GM19468 (cell line): ENCODE results near the gene ERG.

Source experiments
- ATAC-seq: cut with Tn5 transposase; IDR thresholded peaks from one replicate; pipeline ENCODE4 v1.9.1; 2021; ENCODE audit warnings: mild to moderate bottlenecking, moderate library complexity, moderate number of reproducible peaks; ENCODE audit not compliant: unreplicated experiment; ENCODE audit errors: extremely low read depth

ERG gene

GRCh38 chr21:38503583-38503982 is 5.3 kb upstream of the ERG start:
- no peak for ATAC-seq

GRCh38 chr21:38500073-38500472 is 1.8 kb upstream of the ERG start:
- no peak for ATAC-seq

GRCh38 chr21:38499296-38499695 is 1.0 kb upstream of the ERG start:
- ATAC-seq, result no peak

GRCh38 chr21:38496224-38496623 is 2.1 kb downstream of the ERG start:
- ATAC-seq, result no peak

DNA sequence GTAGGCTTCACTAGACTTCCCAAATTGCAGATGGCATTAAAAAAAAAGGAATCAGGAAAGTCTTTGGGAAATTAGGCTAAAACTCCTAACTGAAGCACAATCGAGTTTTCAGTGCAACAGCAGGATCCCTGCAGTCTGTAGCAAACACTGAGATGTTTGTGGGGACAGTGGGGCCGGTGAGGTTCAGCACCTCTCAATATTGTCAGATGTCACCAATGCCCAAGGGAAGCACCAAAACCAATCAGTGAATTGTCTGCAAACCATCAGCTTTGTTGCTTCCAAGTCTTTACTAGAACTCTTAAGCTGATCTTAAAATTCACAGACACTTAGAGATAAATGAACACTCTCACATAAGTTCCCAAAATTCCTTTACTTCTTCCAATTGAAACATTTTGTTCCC is 2.6 kb downstream of the ERG start:
- ATAC-seq, result no peak

DNA sequence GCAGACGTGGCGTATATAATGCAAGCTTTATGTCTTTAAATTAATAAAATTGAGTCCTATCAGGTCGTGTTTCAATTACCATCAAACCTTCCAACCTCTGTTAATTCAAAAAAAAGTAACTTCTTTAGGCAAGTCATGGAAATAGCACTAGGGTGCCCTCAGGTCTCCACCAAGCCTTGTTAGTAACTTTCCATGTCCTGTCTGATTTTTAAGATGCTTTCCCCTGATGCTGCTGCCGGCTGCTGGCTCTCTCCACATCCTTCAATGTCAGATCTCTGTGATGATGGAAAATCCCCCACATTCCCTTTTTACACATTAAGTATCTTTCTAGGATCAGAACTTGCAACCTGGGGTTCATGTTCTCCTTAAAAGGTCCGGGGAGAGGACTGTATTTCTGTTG is 3.0 kb downstream of the ERG start:
- ATAC-seq, result no peak

- ATAC-seq, result no peak
Measured at GRCh38 chr21:38494703-38495102, 3.6 kb downstream of the ERG start.

- ATAC-seq, result no peak
Measured at GRCh38 chr21:38494251-38494642, 4.0 kb downstream of the ERG start.

DNA sequence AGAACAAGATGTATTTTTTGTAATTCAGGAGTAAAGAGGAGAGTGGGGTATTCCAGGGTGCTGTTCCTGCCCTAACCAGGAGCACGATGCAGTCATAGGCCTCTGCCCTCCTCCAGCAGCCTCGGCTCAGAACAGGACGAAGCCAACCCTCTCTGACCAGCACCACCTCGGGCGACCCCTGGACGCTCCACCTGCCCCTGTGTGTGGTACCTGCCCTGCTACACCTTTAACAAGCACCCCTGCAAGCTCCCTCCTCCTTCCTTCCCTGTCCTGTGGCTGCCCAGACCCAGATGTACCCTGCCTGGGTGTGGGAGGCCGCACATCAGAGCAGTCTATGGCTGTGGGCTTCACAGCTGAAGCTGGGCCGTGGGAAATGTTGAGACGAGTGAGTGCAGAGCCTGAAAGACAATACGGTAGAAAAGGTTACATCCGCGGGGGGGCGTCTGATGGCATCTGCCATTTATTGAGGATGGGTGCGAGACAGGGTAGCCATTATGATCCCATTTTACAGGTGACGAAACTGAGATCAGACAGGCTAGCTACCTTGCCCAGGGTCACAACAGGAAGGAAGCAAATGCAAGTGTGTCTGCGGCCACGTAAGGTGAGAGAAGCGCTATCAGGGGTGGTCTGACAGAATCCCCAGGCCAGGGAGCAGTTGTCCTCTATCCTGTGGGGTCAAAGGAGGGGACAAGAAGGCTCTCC is 4.6 kb downstream of the ERG start:
- no peak for ATAC-seq

DNA sequence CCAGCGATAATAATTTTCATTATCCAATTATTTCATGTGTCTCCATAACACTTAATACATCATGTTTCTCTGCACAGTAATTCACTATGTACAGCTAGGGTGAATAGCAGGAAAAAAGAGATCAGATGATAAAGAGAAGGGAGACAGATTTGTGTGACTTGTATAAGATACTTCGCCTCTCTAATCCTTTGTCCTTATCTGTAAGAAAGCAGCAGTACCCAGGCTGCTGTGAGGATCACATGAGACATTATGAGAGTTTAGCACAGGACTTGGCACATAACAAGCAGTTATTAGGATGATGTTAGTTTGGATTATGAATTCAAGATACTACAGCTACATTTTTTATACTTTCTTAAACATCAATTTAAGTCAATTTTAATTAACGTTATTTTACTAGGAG is 6.3 kb downstream of the ERG start:
- ATAC-seq, result no peak

DNA sequence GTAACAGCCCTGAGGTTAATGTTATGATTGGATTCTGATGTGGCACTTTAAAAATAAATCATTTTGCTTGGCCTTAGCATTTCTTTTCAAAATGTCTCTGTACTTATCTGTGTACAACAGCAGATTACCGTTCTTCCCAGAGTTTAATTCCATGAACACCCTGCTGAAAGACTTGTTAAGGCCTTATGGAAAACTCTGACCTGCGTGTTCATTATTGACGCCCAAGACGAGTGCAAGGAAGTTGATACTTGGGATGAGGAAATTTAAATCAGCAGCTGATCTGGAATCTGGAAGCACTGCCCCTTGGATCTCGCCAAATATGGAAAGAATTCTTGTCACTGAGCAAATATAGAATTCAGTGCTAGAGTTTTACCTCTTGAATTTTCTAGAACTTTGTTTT is 6.7 kb downstream of the ERG start:
- no peak for ATAC-seq

GRCh38 chr21:38490411-38491020 is 7.8 kb downstream of the ERG start:
- no peak for ATAC-seq

DNA sequence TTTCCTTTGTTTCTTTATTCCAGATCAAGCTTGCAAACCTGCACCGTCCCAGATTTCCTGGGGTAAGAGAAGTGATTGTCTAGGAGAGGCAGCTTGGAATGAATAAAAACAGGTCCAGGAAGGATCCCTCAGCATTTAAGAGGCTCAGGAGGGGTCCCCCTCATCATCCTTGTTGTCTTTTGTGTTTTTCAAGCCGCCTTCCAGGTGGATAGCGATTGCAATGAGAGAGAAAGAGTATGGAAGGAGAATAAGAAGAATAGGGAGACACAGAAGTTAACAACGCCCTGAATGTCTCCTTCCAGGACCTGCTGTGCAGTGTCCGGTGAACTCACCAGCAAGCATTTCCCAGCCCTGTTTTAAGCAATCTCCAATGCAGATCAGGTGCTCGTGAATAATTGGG is 8.5 kb downstream of the ERG start:
- ATAC-seq, result no peak

DNA sequence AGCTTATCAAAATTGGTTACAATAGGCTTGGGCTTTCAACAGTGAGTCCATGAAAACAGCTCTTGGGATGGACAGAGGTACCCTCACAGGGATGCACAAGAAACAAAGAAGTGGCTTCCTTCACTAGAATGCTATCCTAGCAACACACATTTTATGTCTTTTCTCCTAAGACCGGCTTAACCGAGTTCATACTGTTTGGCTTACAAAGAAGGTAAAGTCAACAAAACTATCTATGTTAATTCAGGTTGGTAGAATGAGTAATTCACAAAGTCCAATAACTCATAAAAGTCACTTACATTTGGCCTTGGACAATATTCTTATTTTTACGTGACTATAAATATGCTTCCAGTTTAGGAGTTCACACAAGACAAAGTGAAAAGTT is 9.0 kb downstream of the ERG start:
- ATAC-seq, result no peak

- ATAC-seq, result no peak
Measured at GRCh38 chr21:38488640-38489270, 9.5 kb downstream of the ERG start.

- no peak for ATAC-seq
Measured at GRCh38 chr21:38487901-38488639, 10.2 kb downstream of the ERG start.

- no peak for ATAC-seq
Measured at GRCh38 chr21:38486706-38487105, 11.6 kb downstream of the ERG start.

- no peak for ATAC-seq
Measured at GRCh38 chr21:38486221-38486620, 12.1 kb downstream of the ERG start.

DNA sequence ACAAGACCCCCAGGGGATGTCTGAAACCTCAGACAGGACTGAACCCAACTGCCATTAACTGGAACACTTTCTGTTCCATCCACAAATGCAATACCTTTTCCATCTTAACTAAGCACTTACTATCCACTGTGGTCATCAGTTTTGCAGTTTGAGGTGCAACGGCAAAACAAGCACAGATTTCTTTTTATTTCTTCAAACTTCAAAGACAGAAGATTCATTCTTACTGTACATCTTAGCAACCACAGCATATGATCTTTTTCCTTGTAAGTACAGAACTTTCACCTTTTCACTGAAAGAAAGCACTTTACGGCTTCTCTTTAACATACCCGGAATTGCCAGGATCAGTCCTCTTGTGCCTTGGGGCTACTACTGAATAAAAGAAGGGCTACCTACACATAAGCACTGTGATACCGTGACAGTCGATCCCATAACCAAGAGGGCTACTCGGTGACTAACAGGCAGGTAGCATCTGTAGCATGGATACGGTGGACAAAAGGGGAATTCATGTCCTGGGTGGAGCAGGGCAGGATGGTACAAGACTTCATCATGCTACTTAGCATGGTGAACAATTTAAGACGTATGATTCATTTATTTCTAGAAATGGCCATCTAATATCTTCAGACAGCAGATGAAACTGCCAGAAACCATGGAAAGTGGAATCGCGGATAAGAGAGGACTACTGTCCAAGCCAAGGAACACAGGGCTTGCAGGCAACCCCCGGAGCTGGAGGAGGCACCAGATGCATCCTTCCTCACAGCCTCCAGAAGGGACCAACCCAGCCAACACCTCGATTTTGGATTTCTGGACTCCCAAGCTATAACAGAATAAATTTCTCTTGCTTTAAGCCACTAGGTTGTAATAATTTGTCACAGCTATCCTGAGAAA is 18.4 kb downstream of the ERG start:
- no peak for ATAC-seq

DNA sequence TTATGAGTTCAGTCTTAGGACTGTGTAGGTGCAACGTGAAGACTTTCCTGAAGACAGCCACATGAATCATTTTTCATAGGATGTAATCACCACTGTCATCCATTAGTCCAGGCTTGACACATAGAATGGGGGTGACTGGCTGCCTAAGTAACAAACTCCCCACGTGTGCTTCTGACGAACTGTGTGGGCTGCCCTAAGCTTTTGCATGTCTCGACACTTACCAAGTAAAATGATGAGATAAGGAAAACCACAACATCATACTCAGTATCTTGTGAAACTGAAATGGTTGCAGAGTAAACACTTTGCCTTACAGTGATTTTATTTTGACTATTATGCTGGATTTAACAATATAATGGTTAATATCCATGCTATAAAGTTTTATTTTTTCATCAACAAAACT is 19.5 kb downstream of the ERG start:
- ATAC-seq, result no peak
